Measurements from ENCODE around the gene SMYD3. TPM values are rescaled to one million over a fixed set of nuclear protein-coding genes. Genes with fewer than 3 reads are reported as not detected.
"Not testable (repeated sequence)": the region's sequence is repeated elsewhere in the genome, so short reads cannot be mapped to it uniquely, and the experiment has no call there.

SMYD3 gene
- total RNA-seq, 4 donors from 2014 or later = 11.6 to 26.9 (median 18.3) TPM

- no peaks in the 10 kb centered on the region for H3K27me3 ChIP-seq
- H3K27ac ChIP-seq = no peak overlapping the region
- no peaks in the 10 kb centered on the region for H3K4me1 ChIP-seq
- no peak for ATAC-seq
- H3K4me3 ChIP-seq = no peak overlapping the region
- H3K9me3 ChIP-seq = no peaks in the 10 kb centered on the region
- H3K36me3 ChIP-seq = peaks cover 0 to 16% of the 10 kb centered on the region in 2 donors
- WGBS, 2 donors (ENCODE audit: low coverage in 1 of 2) = 85 to 100% methylated on average over 1 to 4 of the region's 4 CpGs
- TF ChIP-seq POLR2AphosphoS5 (IDR thresholded peaks at IDR 0.05) = no peak
- no peak for TF ChIP-seq EP300 (IDR thresholded peaks at IDR 0.05)
- no peak for TF ChIP-seq POLR2A (IDR thresholded peaks at IDR 0.05)
- TF ChIP-seq CTCF (IDR thresholded peaks at IDR 0.05) = no peak
Observed at GRCh38 chr1:246329900-246330299, 177.2 kb downstream of the SMYD3 start.

- H3K36me3 ChIP-seq = peaks cover 0 to 16% of the 10 kb centered on the region in 2 donors
- H3K27ac ChIP-seq, H3K4me1 ChIP-seq, H3K4me3 ChIP-seq, ATAC-seq, H3K9me3 ChIP-seq, H3K27me3 ChIP-seq: not testable (repeated sequence)
- no CpG with 5 or more reads among the region's 1 CpG for WGBS, 2 donors (ENCODE audit: low coverage in 1 of 2)
Observed at GRCh38 chr1:246329292-246329691, 177.8 kb downstream of the SMYD3 start.

- H3K9me3 ChIP-seq = no peaks in the 10 kb centered on the region
- peaks cover 0 to 2% of the 10 kb centered on the region in 2 donors for H3K36me3 ChIP-seq
- H3K4me3 ChIP-seq = no peak overlapping the region
- no peaks in the 10 kb centered on the region for H3K4me1 ChIP-seq
- TF ChIP-seq POLR2AphosphoS5 (IDR thresholded peaks at IDR 0.05) (no peak), POLR2A (IDR thresholded peaks at IDR 0.05) (no peak), CTCF (IDR thresholded peaks at IDR 0.05) (no peak)
- ATAC-seq = no peak
- 79 to 86% methylated on average over 2 to 3 of the region's 12 CpGs for WGBS, 2 donors (ENCODE audit: low coverage in 1 of 2)
- no peaks in the 10 kb centered on the region for H3K27me3 ChIP-seq
- H3K27ac ChIP-seq = no peak overlapping the region
Observed at GRCh38 chr1:246324711-246325110, 182.4 kb downstream of the SMYD3 start.

- not testable (repeated sequence) for H3K4me1 ChIP-seq, H3K36me3 ChIP-seq, ATAC-seq, H3K4me3 ChIP-seq, H3K9me3 ChIP-seq, H3K27me3 ChIP-seq, H3K27ac ChIP-seq
- WGBS, 2 donors (ENCODE audit: low coverage in 1 of 2) = 90 to 94% methylated on average over 12 to 14 of the region's 17 CpGs
Observed at GRCh38 chr1:246324033-246324432, 183.0 kb downstream of the SMYD3 start.

- Histone ChIP-seq H3K27ac (no peak overlapping the region), H3K9me3 (no peaks in the 10 kb centered on the region), H3K4me1 (no peaks in the 10 kb centered on the region), H3K27me3 (no peaks in the 10 kb centered on the region), H3K4me3 (no peak overlapping the region), H3K36me3 (no peaks in the 10 kb centered on the region)
- no peak for ATAC-seq
- WGBS, 2 donors (ENCODE audit: low coverage in 1 of 2) = 70 to 73% methylated on average over 4 of the region's 4 CpGs
- TF ChIP-seq POLR2A (IDR thresholded peaks at IDR 0.05) (no peak), EP300 (IDR thresholded peaks at IDR 0.05) (no peak), POLR2AphosphoS5 (IDR thresholded peaks at IDR 0.05) (no peak)
Observed at GRCh38 chr1:246320286-246320685, 186.8 kb downstream of the SMYD3 start.

GRCh38 chr1:246319083-246319714 lies 187.9 kb downstream of the SMYD3 start:
- Histone ChIP-seq H3K36me3 (no peaks in the 10 kb centered on the region), H3K4me3 (no peak overlapping the region), H3K27ac (no peak overlapping the region), H3K9me3 (no peaks in the 10 kb centered on the region), H3K4me1 (no peaks in the 10 kb centered on the region), H3K27me3 (no peaks in the 10 kb centered on the region)
- 81 to 87% methylated on average over 4 to 5 of the region's 5 CpGs for WGBS, 2 donors (ENCODE audit: low coverage in 1 of 2)
- no peak for ATAC-seq
- TF ChIP-seq CTCF (IDR thresholded peaks at IDR 0.05) (no peak), EP300 (IDR thresholded peaks at IDR 0.05) (no peak), POLR2AphosphoS5 (IDR thresholded peaks at IDR 0.05) (no peak), POLR2A (IDR thresholded peaks at IDR 0.05) (no peak)

All from gastroesophageal sphincter (tissue), 4 donors.